ENCODE measurements around the gene AJAP1.

GRCh38 chr1:4631321-4631720 is 23.1 kb upstream of the AJAP1 start:
- TF ChIP-seq CTCF (IDR thresholded peaks at IDR 0.05; ENCODE audit: low read length) (no peak), EZH2 (optimal IDR thresholded peaks at IDR 0.05; ENCODE audit: low read depth, low read length) (no peak)

All from MM.1S (cell line).